Erythroblast (primary cell): Measurements from ENCODE around the gene MRPL34.

Experiments
- GATA1 ChIP-seq: IDR thresholded peaks from 2 replicates; pipeline ENCODE4 v1.6.1; 2011; ENCODE audit warnings: low read depth, mild to moderate bottlenecking, control low read depth, low read length, moderate library complexity
- POLR2A ChIP-seq: IDR thresholded peaks from 2 replicates; pipeline ENCODE4 v1.6.1; 2011; ENCODE audit warnings: mild to moderate bottlenecking, low read length

DNA sequence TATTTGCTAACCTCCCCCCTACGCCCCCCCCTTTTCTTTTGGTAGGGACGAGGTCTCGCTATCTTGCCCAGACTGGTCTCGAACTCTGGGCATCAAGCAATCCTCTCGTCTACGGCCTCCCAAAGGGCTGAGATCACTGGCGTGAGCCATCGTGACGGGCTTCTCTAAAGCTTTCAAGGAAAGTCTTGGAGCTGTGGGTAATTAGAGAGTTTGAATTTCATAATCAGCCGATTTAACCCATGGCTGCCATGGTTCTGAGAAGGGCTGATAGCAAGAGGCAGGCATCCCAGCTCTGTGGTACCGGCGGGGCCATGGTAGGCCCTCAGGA lies 1.8 kb upstream of the MRPL34 start:
- TF ChIP-seq POLR2A (no peak), GATA1 (no peak)
